T47D (cell line): ENCODE data around the gene CGB1.
"Not testable (repeated sequence)": the region's sequence is repeated elsewhere in the genome, so short reads cannot be mapped to it uniquely, and the experiment has no call there.

ENCODE experiments used
- DNase-seq, 2 experiments: peaks; one replicate each; pipeline versions ENCODE4 v3.0.0 to v3.0.0-alpha.2; 2011 to 2012; ENCODE audit warnings: low read depth in 1 of 2, low spot score in 1 of 2
- JUND ChIP-seq: IDR thresholded peaks from 2 replicates; pipeline ENCODE4 v1.6.1; 2012; ENCODE audit warnings: low read depth
- in situ Hi-C: cut with HindIII; loops from 2 replicates; pipeline ENCODE4 v1.10.0; 2016; ENCODE audit warnings: low sequenced_read_pairs, low pct_unique_long_range_greater_than_20kb

The CGB1 gene

GRCh38 chr19:49042666-49043065, 6.0 kb upstream of the CGB1 start:
- DNase-seq, in situ Hi-C loops: not testable (repeated sequence)

GRCh38 chr19:49042177-49042576, 5.5 kb upstream of the CGB1 start:
- DNase-seq, result no peak
- in situ Hi-C loops, result no loop called here
- TF ChIP-seq JUND, result no peak

GRCh38 chr19:49039736-49040135, 3.0 kb upstream of the CGB1 start:
- DNase-seq, in situ Hi-C loops: not testable (repeated sequence)

GRCh38 chr19:49038557-49039276, 2.0 kb upstream of the CGB1 start:
- in situ Hi-C loops, DNase-seq: not testable (repeated sequence)

- DNase-seq, in situ Hi-C loops: not testable (repeated sequence)
Measured at GRCh38 chr19:49038111-49038510, 1.4 kb upstream of the CGB1 start.

- in situ Hi-C loops, result not testable (repeated sequence)
- DNase-seq, result peak in 1 of 2 experiments; percentile 63
Measured at GRCh38 chr19:49031642-49032301, 4.9 kb downstream of the CGB1 start, which contains the start of gene CGB2. CGB2 (plus strand) TSS chr19:49031890; CDS start chr19:49032096, 206 bp downstream.

GRCh38 chr19:49030323-49030722, 6.4 kb downstream of the CGB1 start:
- DNase-seq, in situ Hi-C loops: not testable (repeated sequence)

- in situ Hi-C loops, DNase-seq: not testable (repeated sequence)
Measured at GRCh38 chr19:49029749-49030148, 6.9 kb downstream of the CGB1 start.

- in situ Hi-C loops, DNase-seq: not testable (repeated sequence)
Measured at GRCh38 chr19:49028686-49029085, 8.0 kb downstream of the CGB1 start.

GRCh38 chr19:49025599-49025998, 11.1 kb downstream of the CGB1 start:
- DNase-seq, in situ Hi-C loops: not testable (repeated sequence)

- DNase-seq, in situ Hi-C loops: not testable (repeated sequence)
Measured at GRCh38 chr19:49025088-49025487, 11.6 kb downstream of the CGB1 start.

- DNase-seq, in situ Hi-C loops: not testable (repeated sequence)
Measured at GRCh38 chr19:49024233-49024632, 12.5 kb downstream of the CGB1 start, which contains the start of gene CGB3. CGB3 (minus strand) TSS chr19:49024333; CDS start chr19:49023971, 362 bp downstream.

- no peak for DNase-seq
- no peak for TF ChIP-seq JUND
- in situ Hi-C loops, result no loop called here
Measured at GRCh38 chr19:49022116-49022515, 14.6 kb downstream of the CGB1 start.
